Vagina (tissue), 2 donors: ENCODE measurements around the gene FAM151B.

Experiments used
- POLR2A ChIP-seq, 2 donors: fragments of 450-650 bp; IDR thresholded peaks; one replicate each; pipeline ENCODE4 v1.6.1; 2017; ENCODE audit warnings: antibody characterized with exemption in 2 of 2, mild to moderate bottlenecking in 2 of 2, moderate library complexity in 2 of 2
- POLR2AphosphoS5 ChIP-seq, 2 donors: sonication (generic); formaldehyde crosslinking; IDR thresholded peaks; one replicate each; pipeline ENCODE4 v1.9.0; 2017; ENCODE audit warnings: antibody characterized with exemption in 2 of 2, mild to moderate bottlenecking in 2 of 2, low read depth in 1 of 2; ENCODE audit not compliant: insufficient read depth in 1 of 2
- TF ChIP-seq, protein P1 (sequence below), 3 experiments: fragments of 450-650 bp in 2 of 3; fragments of 200-600 bp in 1 of 3; sonication (generic) in 1 of 3; IDR thresholded peaks; one replicate each; pipeline ENCODE4 v1.5.1; 2017 to 2019; ENCODE audit warnings: antibody characterized with exemption in 3 of 3, mild to moderate bottlenecking in 2 of 3, moderate library complexity in 2 of 3

DNA sequence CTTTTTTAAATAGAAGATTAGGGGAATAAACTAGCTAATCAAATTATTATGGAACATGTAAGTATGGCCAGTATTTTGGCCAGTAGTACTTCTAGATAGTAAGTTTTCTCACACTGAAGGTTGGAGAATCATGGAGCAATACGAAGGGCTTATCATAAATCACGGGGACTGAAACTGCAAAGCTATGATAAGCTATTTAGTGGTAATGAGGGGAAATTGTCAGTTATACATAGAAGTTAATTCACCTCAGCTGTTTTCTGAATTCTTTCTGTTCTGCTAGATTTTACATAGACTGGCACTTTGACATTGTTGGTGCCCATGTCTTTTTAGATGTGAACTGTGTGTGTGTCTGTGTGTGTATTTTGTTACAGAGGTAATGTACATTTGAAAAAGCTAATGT is 34.5 kb upstream of the FAM151B start:
- TF ChIP-seq, protein P1, sequence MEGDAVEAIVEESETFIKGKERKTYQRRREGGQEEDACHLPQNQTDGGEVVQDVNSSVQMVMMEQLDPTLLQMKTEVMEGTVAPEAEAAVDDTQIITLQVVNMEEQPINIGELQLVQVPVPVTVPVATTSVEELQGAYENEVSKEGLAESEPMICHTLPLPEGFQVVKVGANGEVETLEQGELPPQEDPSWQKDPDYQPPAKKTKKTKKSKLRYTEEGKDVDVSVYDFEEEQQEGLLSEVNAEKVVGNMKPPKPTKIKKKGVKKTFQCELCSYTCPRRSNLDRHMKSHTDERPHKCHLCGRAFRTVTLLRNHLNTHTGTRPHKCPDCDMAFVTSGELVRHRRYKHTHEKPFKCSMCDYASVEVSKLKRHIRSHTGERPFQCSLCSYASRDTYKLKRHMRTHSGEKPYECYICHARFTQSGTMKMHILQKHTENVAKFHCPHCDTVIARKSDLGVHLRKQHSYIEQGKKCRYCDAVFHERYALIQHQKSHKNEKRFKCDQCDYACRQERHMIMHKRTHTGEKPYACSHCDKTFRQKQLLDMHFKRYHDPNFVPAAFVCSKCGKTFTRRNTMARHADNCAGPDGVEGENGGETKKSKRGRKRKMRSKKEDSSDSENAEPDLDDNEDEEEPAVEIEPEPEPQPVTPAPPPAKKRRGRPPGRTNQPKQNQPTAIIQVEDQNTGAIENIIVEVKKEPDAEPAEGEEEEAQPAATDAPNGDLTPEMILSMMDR (IDR thresholded peaks at IDR 0.05), result no peak
- TF ChIP-seq POLR2A (IDR thresholded peaks at IDR 0.05), result no peak
- no peak for TF ChIP-seq POLR2AphosphoS5 (IDR thresholded peaks at IDR 0.05; ENCODE audit: insufficient read depth in 1 of 2, low read depth in 1 of 2)
